Measurements from ENCODE around the gene SH2D1A. TPM values are rescaled to one million over a fixed set of nuclear protein-coding genes. Genes with fewer than 3 reads are reported as not detected.

Gene SH2D1A
- total and polyA plus RNA-seq, 2 donors from 2014 or later = 2.7 TPM; not detected in 1

- Histone ChIP-seq H3K4me1 (ENCODE audit: control insufficient read depth in 2 of 3, insufficient read depth in 2 of 3, low read depth in 1 of 3, low read length in 3 of 3) (no peaks in the 10 kb centered on the region), H3K27ac (ENCODE audit: low read depth in 2 of 2, low read length in 2 of 2) (no peak overlapping the region), H3K36me3 (ENCODE audit: control insufficient read depth in 2 of 3, insufficient read depth in 3 of 3, low read length in 3 of 3) (no peaks in the 10 kb centered on the region), H3K4me3 (ENCODE audit: low read length in 3 of 3) (no peak overlapping the region), H3K9ac (ENCODE audit: low read length in 3 of 3) (no peak overlapping the region), H3K27me3 (ENCODE audit: control insufficient read depth, insufficient read depth, low read length) (no peaks in the 10 kb centered on the region), H3K9me3 (ENCODE audit: control insufficient read depth in 2 of 3, insufficient read depth in 1 of 3, low read length in 3 of 3) (no peaks in the 10 kb centered on the region)
- no peak for FAIRE-seq
- TF ChIP-seq CTCF (IDR thresholded peaks at IDR 0.05; ENCODE audit: borderline replicate concordance, extremely low read depth, insufficient read depth) = no peak
- no peak for DNase-seq
- intact Hi-C loops (cut with DNase I) = no loop called here
These were observed 49.0 kb downstream of the SH2D1A start for GRCh38 chrX:124395145-124395880.

GRCh38 chrX:124401696-124402095 lies 55.3 kb downstream of the SH2D1A start:
- DNase-seq = no peak

GRCh38 chrX:124405868-124406267 lies 59.5 kb downstream of the SH2D1A start:
- Histone ChIP-seq H3K9me3 (ENCODE audit: control insufficient read depth in 2 of 3, insufficient read depth in 1 of 3, low read length in 3 of 3) (no peaks in the 10 kb centered on the region), H3K4me1 (ENCODE audit: control insufficient read depth in 2 of 3, insufficient read depth in 2 of 3, low read depth in 1 of 3, low read length in 3 of 3) (no peaks in the 10 kb centered on the region), H3K27me3 (ENCODE audit: control insufficient read depth, insufficient read depth, low read length) (no peaks in the 10 kb centered on the region), H3K36me3 (ENCODE audit: control insufficient read depth in 2 of 3, insufficient read depth in 3 of 3, low read length in 3 of 3) (no peaks in the 10 kb centered on the region), H3K4me3 (ENCODE audit: low read length in 3 of 3) (no peak overlapping the region), H3K9ac (ENCODE audit: low read length in 3 of 3) (no peak overlapping the region), H3K27ac (ENCODE audit: low read depth in 2 of 2, low read length in 2 of 2) (no peak overlapping the region)
- DNase-seq (no peak), FAIRE-seq (no peak)
- intact Hi-C loops (cut with DNase I) = no loop called here
- no peak for TF ChIP-seq CTCF (IDR thresholded peaks at IDR 0.05; ENCODE audit: borderline replicate concordance, extremely low read depth, insufficient read depth)

More at GRCh38 chrX:124401696-124402095, 55.3 kb downstream of the SH2D1A start:
- H3K9me3 ChIP-seq (ENCODE audit: control insufficient read depth in 2 of 3, insufficient read depth in 1 of 3, low read length in 3 of 3) = no peaks in the 10 kb centered on the region
- no peak for FAIRE-seq
- intact Hi-C loops (cut with DNase I) = no loop called here
- no peak overlapping the region for H3K27ac ChIP-seq (ENCODE audit: low read depth in 2 of 2, low read length in 2 of 2)
- no peaks in the 10 kb centered on the region for H3K4me1 ChIP-seq (ENCODE audit: control insufficient read depth in 2 of 3, insufficient read depth in 2 of 3, low read depth in 1 of 3, low read length in 3 of 3)
- no peak overlapping the region for H3K4me3 ChIP-seq (ENCODE audit: low read length in 3 of 3)
- H3K9ac ChIP-seq (ENCODE audit: low read length in 3 of 3) = no peak overlapping the region
- no peaks in the 10 kb centered on the region for H3K36me3 ChIP-seq (ENCODE audit: control insufficient read depth in 2 of 3, insufficient read depth in 3 of 3, low read length in 3 of 3)
- no peak for TF ChIP-seq CTCF (IDR thresholded peaks at IDR 0.05; ENCODE audit: borderline replicate concordance, extremely low read depth, insufficient read depth)
- no peaks in the 10 kb centered on the region for H3K27me3 ChIP-seq (ENCODE audit: control insufficient read depth, insufficient read depth, low read length)

Data from kidney (tissue), 14 donors.